ENCODE measurements around the gene PI4K2B. TPM values are rescaled to one million over a fixed set of nuclear protein-coding genes. Genes with fewer than 3 reads are reported as not detected.
"Not testable (repeated sequence)": the region's sequence is repeated elsewhere in the genome, so short reads cannot be mapped to it uniquely, and the experiment has no call there.

PI4K2B gene
- polyA plus RNA-seq, 1 donor (not counting 4 experiments of a cell fraction or from before 2014, with no cell fraction given), result 16.7 TPM

GRCh38 chr4:25252230-25253070 lies 18.6 kb downstream of the PI4K2B start:
- no peaks in the 10 kb centered on the region for H3K9me3 ChIP-seq (ENCODE audit: control insufficient read depth, low read depth, low read length)
- FAIRE-seq (no peak), DNase-seq (ENCODE audit: low read depth, low spot score) (no peak)
- no peak overlapping the region for H3K4me3 ChIP-seq (ENCODE audit: control insufficient read depth in 2 of 3, extremely low read depth in 1 of 3, insufficient read depth in 2 of 3, low read depth in 1 of 3, low read length in 3 of 3)
- dilution Hi-C loops (cut with MboI; ENCODE audit: extremely low pct_ligation_motif_present, low sequenced_read_pairs), result no loop called here
- H4K20me1 ChIP-seq (ENCODE audit: control insufficient read depth, extremely low read depth, insufficient read depth, low read length), result no peaks in the 10 kb centered on the region
- no peaks in the 10 kb centered on the region for H3K9me1 ChIP-seq (ENCODE audit: control insufficient read depth, extremely low read depth, insufficient read depth, low read length)
- no peak overlapping the region for H2AFZ ChIP-seq (ENCODE audit: control insufficient read depth, low read length)
- H3K9ac ChIP-seq (ENCODE audit: control insufficient read depth, extremely low read depth, insufficient read depth, low read length), result no peak overlapping the region
- peaks cover 0 to 6% of the 10 kb centered on the region in 2 experiments for H3K36me3 ChIP-seq (ENCODE audit: control insufficient read depth in 2 of 2, extremely low read depth in 1 of 2, insufficient read depth in 2 of 2, low read length in 2 of 2)
- no peaks in the 10 kb centered on the region for H3K4me1 ChIP-seq (ENCODE audit: control insufficient read depth, extremely low read depth, insufficient read depth, low read length)
- no peaks in the 10 kb centered on the region for H3K27me3 ChIP-seq (ENCODE audit: control insufficient read depth, extremely low read depth, insufficient read depth, low read length)
- TF ChIP-seq EZH2 (IDR thresholded peaks at IDR 0.05; ENCODE audit: low read length) (no peak), CTCF (optimal IDR thresholded peaks at IDR 0.05 in 1 of 3, IDR thresholded peaks at IDR 0.05 in 1 of 3, conservative IDR thresholded peaks at IDR 0.05 in 1 of 3; ENCODE audit: extremely low read depth in 1 of 3, insufficient read depth in 2 of 3, low read length in 3 of 3) (no peak)
- H3K27ac ChIP-seq (ENCODE audit: control insufficient read depth, insufficient read depth, low read length), result no peak overlapping the region
- no peak overlapping the region for H3K4me2 ChIP-seq (ENCODE audit: control insufficient read depth, extremely low read depth, insufficient read depth, low read depth, low read length)
- peaks cover 29% of the 10 kb centered on the region for H3K79me2 ChIP-seq (ENCODE audit: control insufficient read depth, insufficient read depth, low read length)

- peaks cover 0 to 6% of the 10 kb centered on the region in 2 experiments for H3K36me3 ChIP-seq (ENCODE audit: control insufficient read depth in 2 of 2, extremely low read depth in 1 of 2, insufficient read depth in 2 of 2, low read length in 2 of 2)
Observed at GRCh38 chr4:25253071-25253445, 19.2 kb downstream of the PI4K2B start.

GRCh38 chr4:25253786-25254185 lies 20.0 kb downstream of the PI4K2B start:
- H3K4me1 ChIP-seq (ENCODE audit: control insufficient read depth, extremely low read depth, insufficient read depth, low read length); DNase-seq (ENCODE audit: low read depth, low spot score); H3K36me3 ChIP-seq (ENCODE audit: control insufficient read depth in 2 of 2, extremely low read depth in 1 of 2, insufficient read depth in 2 of 2, low read length in 2 of 2); H3K9me3 ChIP-seq (ENCODE audit: control insufficient read depth, low read depth, low read length); FAIRE-seq; H3K27ac ChIP-seq (ENCODE audit: control insufficient read depth, insufficient read depth, low read length); H3K27me3 ChIP-seq (ENCODE audit: control insufficient read depth, extremely low read depth, insufficient read depth, low read length); H3K9me1 ChIP-seq (ENCODE audit: control insufficient read depth, extremely low read depth, insufficient read depth, low read length); H2AFZ ChIP-seq (ENCODE audit: control insufficient read depth, low read length); H3K4me3 ChIP-seq (ENCODE audit: control insufficient read depth in 2 of 3, extremely low read depth in 1 of 3, insufficient read depth in 2 of 3, low read depth in 1 of 3, low read length in 3 of 3); H3K4me2 ChIP-seq (ENCODE audit: control insufficient read depth, extremely low read depth, insufficient read depth, low read depth, low read length); H3K9ac ChIP-seq (ENCODE audit: control insufficient read depth, extremely low read depth, insufficient read depth, low read length); dilution Hi-C loops (cut with MboI; ENCODE audit: extremely low pct_ligation_motif_present, low sequenced_read_pairs); H4K20me1 ChIP-seq (ENCODE audit: control insufficient read depth, extremely low read depth, insufficient read depth, low read length): not testable (repeated sequence)
- peaks cover 21% of the 10 kb centered on the region for H3K79me2 ChIP-seq (ENCODE audit: control insufficient read depth, insufficient read depth, low read length)

More at GRCh38 chr4:25253071-25253445, 19.2 kb downstream of the PI4K2B start:
- no peaks in the 10 kb centered on the region for H3K9me1 ChIP-seq (ENCODE audit: control insufficient read depth, extremely low read depth, insufficient read depth, low read length)
- no peak for TF ChIP-seq CTCF (optimal IDR thresholded peaks at IDR 0.05 in 1 of 3, IDR thresholded peaks at IDR 0.05 in 1 of 3, conservative IDR thresholded peaks at IDR 0.05 in 1 of 3; ENCODE audit: extremely low read depth in 1 of 3, insufficient read depth in 2 of 3, low read length in 3 of 3)
- TF ChIP-seq EZH2 (IDR thresholded peaks at IDR 0.05; ENCODE audit: low read length), result no peak
- H3K9me3 ChIP-seq (ENCODE audit: control insufficient read depth, low read depth, low read length), result no peaks in the 10 kb centered on the region
- H3K9ac ChIP-seq (ENCODE audit: control insufficient read depth, extremely low read depth, insufficient read depth, low read length), result no peak overlapping the region
- no peak overlapping the region for H3K27ac ChIP-seq (ENCODE audit: control insufficient read depth, insufficient read depth, low read length)
- H3K4me3 ChIP-seq (ENCODE audit: control insufficient read depth in 2 of 3, extremely low read depth in 1 of 3, insufficient read depth in 2 of 3, low read depth in 1 of 3, low read length in 3 of 3), result no peak overlapping the region
- no peaks in the 10 kb centered on the region for H3K27me3 ChIP-seq (ENCODE audit: control insufficient read depth, extremely low read depth, insufficient read depth, low read length)
- dilution Hi-C loops (cut with MboI; ENCODE audit: extremely low pct_ligation_motif_present, low sequenced_read_pairs), result no loop called here
- DNase-seq (ENCODE audit: low read depth, low spot score) (no peak), FAIRE-seq (no peak)
- H3K4me2 ChIP-seq (ENCODE audit: control insufficient read depth, extremely low read depth, insufficient read depth, low read depth, low read length), result no peak overlapping the region
- no peaks in the 10 kb centered on the region for H4K20me1 ChIP-seq (ENCODE audit: control insufficient read depth, extremely low read depth, insufficient read depth, low read length)
- H3K4me1 ChIP-seq (ENCODE audit: control insufficient read depth, extremely low read depth, insufficient read depth, low read length), result no peaks in the 10 kb centered on the region
- no peak overlapping the region for H2AFZ ChIP-seq (ENCODE audit: control insufficient read depth, low read length)
- peaks cover 24% of the 10 kb centered on the region for H3K79me2 ChIP-seq (ENCODE audit: control insufficient read depth, insufficient read depth, low read length)

All from keratinocyte (primary cell).